Nasal cavity respiratory epithelium epithelial cell of viscerocranial mucosa (primary cell): Measurements from ENCODE around the gene PPP1R3A. TPM values are rescaled to one million over a fixed set of nuclear protein-coding genes. Genes with fewer than 3 reads are reported as not detected.

Experiments used
- total RNA-seq: library from RNA; depleted of rRNA; stranded (reverse); fragments of >200 nt; gene quantifications from 2 replicates; pipeline ENCODE4 v1.2.3, GENCODE V29; 2014

Gene PPP1R3A, protein sequence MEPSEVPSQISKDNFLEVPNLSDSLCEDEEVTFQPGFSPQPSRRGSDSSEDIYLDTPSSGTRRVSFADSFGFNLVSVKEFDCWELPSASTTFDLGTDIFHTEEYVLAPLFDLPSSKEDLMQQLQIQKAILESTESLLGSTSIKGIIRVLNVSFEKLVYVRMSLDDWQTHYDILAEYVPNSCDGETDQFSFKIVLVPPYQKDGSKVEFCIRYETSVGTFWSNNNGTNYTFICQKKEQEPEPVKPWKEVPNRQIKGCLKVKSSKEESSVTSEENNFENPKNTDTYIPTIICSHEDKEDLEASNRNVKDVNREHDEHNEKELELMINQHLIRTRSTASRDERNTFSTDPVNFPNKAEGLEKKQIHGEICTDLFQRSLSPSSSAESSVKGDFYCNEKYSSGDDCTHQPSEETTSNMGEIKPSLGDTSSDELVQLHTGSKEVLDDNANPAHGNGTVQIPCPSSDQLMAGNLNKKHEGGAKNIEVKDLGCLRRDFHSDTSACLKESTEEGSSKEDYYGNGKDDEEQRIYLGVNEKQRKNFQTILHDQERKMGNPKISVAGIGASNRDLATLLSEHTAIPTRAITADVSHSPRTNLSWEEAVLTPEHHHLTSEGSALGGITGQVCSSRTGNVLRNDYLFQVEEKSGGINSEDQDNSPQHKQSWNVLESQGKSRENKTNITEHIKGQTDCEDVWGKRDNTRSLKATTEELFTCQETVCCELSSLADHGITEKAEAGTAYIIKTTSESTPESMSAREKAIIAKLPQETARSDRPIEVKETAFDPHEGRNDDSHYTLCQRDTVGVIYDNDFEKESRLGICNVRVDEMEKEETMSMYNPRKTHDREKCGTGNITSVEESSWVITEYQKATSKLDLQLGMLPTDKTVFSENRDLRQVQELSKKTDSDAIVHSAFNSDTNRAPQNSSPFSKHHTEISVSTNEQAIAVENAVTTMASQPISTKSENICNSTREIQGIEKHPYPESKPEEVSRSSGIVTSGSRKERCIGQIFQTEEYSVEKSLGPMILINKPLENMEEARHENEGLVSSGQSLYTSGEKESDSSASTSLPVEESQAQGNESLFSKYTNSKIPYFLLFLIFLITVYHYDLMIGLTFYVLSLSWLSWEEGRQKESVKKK
- total RNA-seq = not detected in 2 replicates

GRCh38 chr7:113918946-113919345 is at the start of gene PPP1R3A:
Gene PPP1R3A (minus strand): TSS chr7:113919009. CDS start chr7:113918996, 13 bp downstream.

